ENCODE results near the gene PYCR2. TPM values are rescaled to one million over a fixed set of nuclear protein-coding genes. Genes with fewer than 3 reads are reported as not detected.
A peak's percentile ranks its signal among the peaks of the same experiment; 100 is the strongest.
"Not testable (repeated sequence)": the region's sequence is repeated elsewhere in the genome, so short reads cannot be mapped to it uniquely, and the experiment has no call there.

Gene PYCR2
- 10 to 100 TPM; 34.0 to 61.6 TPM for total RNA-seq

DNA sequence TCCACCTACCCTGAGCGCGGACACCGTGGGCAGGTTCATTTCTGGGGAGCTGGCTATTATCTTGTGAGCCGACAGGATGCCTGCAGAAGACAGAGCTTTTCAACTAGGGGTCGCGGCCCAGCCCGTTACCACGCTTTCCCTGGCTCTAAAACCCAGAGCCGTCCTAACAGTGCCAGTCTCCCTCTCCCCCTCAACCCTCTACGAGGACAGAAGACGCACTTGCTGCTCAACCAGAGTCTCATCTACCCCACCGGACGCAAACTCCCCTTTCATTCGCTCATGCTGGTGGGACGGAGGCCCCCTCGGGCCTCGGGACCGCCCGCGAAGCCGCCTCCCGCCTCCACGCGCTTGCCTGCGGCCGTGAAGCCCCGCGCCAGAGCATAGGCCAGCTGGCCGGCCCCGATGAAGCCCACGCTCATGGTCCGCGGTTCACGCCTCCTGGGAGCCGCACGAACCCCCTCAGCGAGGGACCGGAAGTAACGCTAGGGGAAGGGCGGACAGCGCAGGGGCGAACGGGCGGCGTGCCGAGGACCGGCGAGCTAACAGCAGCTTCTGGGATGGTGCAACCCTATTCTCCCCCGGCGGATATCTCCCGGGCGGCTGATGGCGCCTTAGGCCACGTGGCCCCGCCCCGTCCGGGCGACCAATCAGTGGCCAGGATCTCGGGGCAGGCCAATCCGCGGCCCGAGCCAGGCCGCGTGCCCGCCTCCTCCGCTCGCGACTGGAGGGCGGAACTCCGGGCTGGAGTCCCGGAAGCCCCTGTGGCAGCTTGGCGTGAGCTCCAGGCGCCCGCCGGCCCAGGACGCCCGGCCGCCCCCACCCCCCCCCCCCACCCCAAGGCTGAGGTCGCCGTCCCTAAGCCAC is at the start of gene PYCR2:
Gene PYCR2 (minus strand): TSS at position 559 of the 864 bp plus-strand sequence. CDS start 140 bp downstream, at position 419.
- intact Hi-C loops (cut with DNase I): no loop called here
- peak; percentile 95 for DNase-seq
- Histone ChIP-seq H3K9ac (ENCODE audit: low read depth in 2 of 2, low read length in 2 of 2) (peak within 1 kb of the TSS; percentile 95), H3K9me3 (no peaks in the 10 kb centered on the region), H3K4me1 (peaks cover 3% of the 10 kb centered on the region), H3K27me3 (no peaks in the 10 kb centered on the region), H3K36me3 (no peaks in the 10 kb centered on the region), H3K27ac (peak within 1 kb of the TSS; percentile 93), H3K4me3 (peak within 1 kb of the TSS; percentile 96)
- no peak for TF ChIP-seq CTCF (IDR thresholded peaks at IDR 0.05)

- intact Hi-C loops (cut with DNase I): loop anchor here (10.0 kb wide), 2 partner anchors 128 to 658 kb away; no protein-coding TSS in a partner anchor
- peak; percentile 82 for DNase-seq
- Histone ChIP-seq H3K27ac (no peak overlapping the region), H3K9me3 (no peaks in the 10 kb centered on the region), H3K27me3 (no peaks in the 10 kb centered on the region), H3K4me3 (no peak overlapping the region), H3K4me1 (no peaks in the 10 kb centered on the region), H3K36me3 (no peaks in the 10 kb centered on the region), H3K9ac (ENCODE audit: low read depth in 2 of 2, low read length in 2 of 2) (no peak overlapping the region)
- TF ChIP-seq CTCF (IDR thresholded peaks at IDR 0.05): no peak
These were observed 49.1 kb upstream of the PYCR2 start for GRCh38 chr1:225973158-225973557.

DNA sequence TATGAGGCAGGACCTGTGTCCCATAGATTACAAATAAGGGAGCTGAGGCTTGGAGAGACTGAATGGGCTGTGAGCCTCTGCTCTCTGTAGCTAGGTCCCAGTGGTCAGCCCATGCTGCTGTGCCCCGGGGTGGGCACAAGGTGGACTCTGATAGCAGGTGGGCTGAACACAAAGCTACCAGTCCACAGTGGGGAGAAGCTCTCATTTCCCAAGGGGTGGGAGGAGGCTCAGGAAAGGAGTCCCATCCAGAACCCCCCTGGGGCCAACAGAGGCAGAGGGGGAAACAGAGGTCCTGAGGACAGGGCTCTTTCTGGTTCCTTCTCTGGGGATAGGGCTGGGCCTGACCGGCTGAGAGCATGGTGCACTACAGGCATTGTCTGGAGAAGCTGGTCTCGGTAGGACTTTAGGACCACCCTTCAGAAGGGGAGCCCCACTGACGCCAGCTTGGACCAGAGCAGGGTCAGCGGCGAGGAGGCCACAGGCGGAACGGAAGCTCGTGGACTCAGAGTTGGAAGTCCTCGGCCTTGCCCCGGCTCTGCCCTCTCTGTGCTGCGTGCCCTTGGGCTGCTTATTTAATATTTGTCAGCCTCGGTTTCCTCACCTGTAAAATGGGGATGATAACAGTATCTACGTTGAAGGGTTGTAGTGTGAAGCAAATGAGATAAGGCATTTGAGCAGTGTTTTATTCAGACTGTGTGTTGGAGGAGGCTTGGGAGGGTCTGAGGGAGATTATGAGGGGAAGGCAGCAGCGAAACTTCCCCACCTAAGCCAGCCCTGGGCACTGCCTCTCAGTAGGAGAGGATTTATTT is 48.5 kb upstream of the PYCR2 start:
- no peaks in the 10 kb centered on the region for H3K4me1 ChIP-seq
- intact Hi-C loops (cut with DNase I): loop anchor here (10.0 kb wide), 2 partner anchors 128 to 658 kb away; no protein-coding TSS in a partner anchor

GRCh38 chr1:225970592-225971157 is 46.6 kb upstream of the PYCR2 start:
- intact Hi-C loops (cut with DNase I): loop anchor here (10.0 kb wide), 2 partner anchors 126 to 656 kb away; no protein-coding TSS in a partner anchor
- H3K36me3 ChIP-seq; H3K9me3 ChIP-seq; DNase-seq; H3K9ac ChIP-seq (ENCODE audit: low read depth in 2 of 2, low read length in 2 of 2); H3K4me1 ChIP-seq; H3K4me3 ChIP-seq; H3K27me3 ChIP-seq; H3K27ac ChIP-seq: not testable (repeated sequence)

More for the DNA sequence above, 48.5 kb upstream of the PYCR2 start:
- peak overlapping the region in 1 of 2 donors; percentile 24 for H3K9ac ChIP-seq (ENCODE audit: low read depth in 2 of 2, low read length in 2 of 2)
- no peak overlapping the region for H3K27ac ChIP-seq
- no peaks in the 10 kb centered on the region for H3K27me3 ChIP-seq
- no peak for DNase-seq
- TF ChIP-seq CTCF (IDR thresholded peaks at IDR 0.05): no peak
- H3K9me3 ChIP-seq: no peaks in the 10 kb centered on the region
- no peak overlapping the region for H3K4me3 ChIP-seq
- H3K36me3 ChIP-seq: no peaks in the 10 kb centered on the region

DNA sequence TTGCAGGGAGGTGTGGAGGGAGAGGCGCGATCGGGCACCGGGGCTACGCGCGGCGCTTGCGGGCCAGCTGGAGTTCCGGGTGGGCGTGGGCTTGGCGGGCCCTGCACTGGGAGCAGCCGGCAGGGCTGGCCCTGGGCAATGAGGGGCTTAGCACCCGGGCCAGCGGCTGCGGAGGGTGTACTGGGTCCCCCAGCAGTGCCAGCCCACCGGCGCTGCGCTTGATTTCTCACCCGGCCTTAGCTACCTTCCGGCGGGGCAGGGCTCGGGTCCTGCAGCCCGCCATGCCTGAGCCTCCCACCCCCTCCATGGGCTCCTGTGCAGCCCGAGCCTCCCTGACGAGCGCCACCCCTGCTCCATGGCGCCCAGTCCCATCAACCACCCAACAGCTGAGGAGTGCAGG is 45.7 kb upstream of the PYCR2 start:
- not testable (repeated sequence) for DNase-seq

GRCh38 chr1:225965231-225965630 is 41.2 kb upstream of the PYCR2 start:
- no peak overlapping the region for H3K27ac ChIP-seq
- no peaks in the 10 kb centered on the region for H3K4me1 ChIP-seq
- DNase-seq: no peak
- no peaks in the 10 kb centered on the region for H3K36me3 ChIP-seq
- H3K9me3 ChIP-seq: no peaks in the 10 kb centered on the region
- intact Hi-C loops (cut with DNase I): no loop called here
- no peaks in the 10 kb centered on the region for H3K27me3 ChIP-seq
- no peak overlapping the region for H3K4me3 ChIP-seq
- no peak for TF ChIP-seq CTCF (IDR thresholded peaks at IDR 0.05)
- no peak overlapping the region for H3K9ac ChIP-seq (ENCODE audit: low read depth in 2 of 2, low read length in 2 of 2)

More for the DNA sequence above, 45.7 kb upstream of the PYCR2 start:
- not testable (repeated sequence) for H3K36me3 ChIP-seq; H3K4me3 ChIP-seq; H3K9me3 ChIP-seq; H3K4me1 ChIP-seq; H3K9ac ChIP-seq (ENCODE audit: low read depth in 2 of 2, low read length in 2 of 2); H3K27ac ChIP-seq; H3K27me3 ChIP-seq
- intact Hi-C loops (cut with DNase I): loop anchor here (10.0 kb wide), 2 partner anchors 125 to 655 kb away; no protein-coding TSS in a partner anchor
